HG03565 (cell line): ENCODE measurements around the gene LHFPL2.
A peak's percentile ranks its signal among the peaks of the same experiment; 100 is the strongest.
"Not testable (repeated sequence)": the region's sequence is repeated elsewhere in the genome, so short reads cannot be mapped to it uniquely, and the experiment has no call there.

Experiments
- ATAC-seq: cut with Tn5 transposase; IDR thresholded peaks from one replicate; pipeline ENCODE4 v1.9.1; 2021; ENCODE audit warnings: mild to moderate bottlenecking, moderate library complexity; ENCODE audit not compliant: unreplicated experiment

Gene LHFPL2

GRCh38 chr5:78666975-78667374 is 18.4 kb upstream of the LHFPL2 start:
- ATAC-seq: not testable (repeated sequence)

GRCh38 chr5:78666041-78666444 is 17.5 kb upstream of the LHFPL2 start:
- ATAC-seq: no peak

- no peak for ATAC-seq
Observed at GRCh38 chr5:78665534-78665933, 17.0 kb upstream of the LHFPL2 start.

- no peak for ATAC-seq
Observed at GRCh38 chr5:78662323-78662722, 13.8 kb upstream of the LHFPL2 start.

- ATAC-seq: peak; percentile 60
Observed at GRCh38 chr5:78661691-78662090, 13.1 kb upstream of the LHFPL2 start.

- ATAC-seq: no peak
Observed at GRCh38 chr5:78661044-78661443, 12.5 kb upstream of the LHFPL2 start.

GRCh38 chr5:78660401-78660800 is 11.8 kb upstream of the LHFPL2 start:
- ATAC-seq: no peak

- ATAC-seq: no peak
Observed at GRCh38 chr5:78659714-78660113, 11.1 kb upstream of the LHFPL2 start.

GRCh38 chr5:78659114-78659513 is 10.5 kb upstream of the LHFPL2 start:
- ATAC-seq: no peak

GRCh38 chr5:78657201-78657600 is 8.6 kb upstream of the LHFPL2 start:
- ATAC-seq: no peak

GRCh38 chr5:78655746-78656290 is 7.2 kb upstream of the LHFPL2 start:
- no peak for ATAC-seq

GRCh38 chr5:78654386-78654785 is 5.8 kb upstream of the LHFPL2 start:
- no peak for ATAC-seq

GRCh38 chr5:78653681-78654366 is 5.3 kb upstream of the LHFPL2 start:
- no peak for ATAC-seq

- ATAC-seq: no peak
Observed at GRCh38 chr5:78653031-78653430, 4.5 kb upstream of the LHFPL2 start.

- ATAC-seq: no peak
Observed at GRCh38 chr5:78651468-78651867, 2.9 kb upstream of the LHFPL2 start.

- ATAC-seq: no peak
Observed at GRCh38 chr5:78650531-78650930, 2.0 kb upstream of the LHFPL2 start.

GRCh38 chr5:78649861-78650496 is 1.4 kb upstream of the LHFPL2 start:
- no peak for ATAC-seq

GRCh38 chr5:78649211-78649695 is 681 bp upstream of the LHFPL2 start:
- ATAC-seq: no peak

- peak; percentile 11 for ATAC-seq
Observed at GRCh38 chr5:78647838-78648358, 674 bp downstream of the LHFPL2 start.

GRCh38 chr5:78647351-78647818 is 1.2 kb downstream of the LHFPL2 start:
- no peak for ATAC-seq

GRCh38 chr5:78644741-78645300 is 3.8 kb downstream of the LHFPL2 start:
- ATAC-seq: no peak

GRCh38 chr5:78644129-78644528 is 4.4 kb downstream of the LHFPL2 start:
- ATAC-seq: no peak
